Activated B cell treated with CpG ODN at 0.5 μM for 24 hours (primary cell): ENCODE results near the gene SLC25A5. TPM values are rescaled to one million over a fixed set of nuclear protein-coding genes. Genes with fewer than 3 reads are reported as not detected.

Experiments
- ATAC-seq: fragments of 200-7000 bp; cut with Tn5 transposase; one replicate; pipeline ENCODE4 v1.10.0; 2021; ENCODE audit warnings: low read depth, mild to moderate bottlenecking, moderate library complexity
- CTCF ChIA-PET: fragments of 350-600 bp; sonication (Branson Sonifier 250); formaldehyde crosslinking; loops from one replicate; lab custom pipeline; 2021; ENCODE audit warnings: antibody characterized with exemption; lab: Charles Lee
- POLR2A ChIA-PET: fragments of 350-600 bp; sonication (Branson Sonifier 250); formaldehyde crosslinking; loops from one replicate; lab custom pipeline; 2021; ENCODE audit warnings: antibody characterized with exemption; lab: Charles Lee
- DNase-seq: peaks from one replicate; pipeline ENCODE4 v3.0.0; 2022
- H3K27ac Mint-ChIP-seq: one replicate; pipeline ENCODE4 v1.8.0; 2020; ENCODE audit warnings: mixed read lengths
- H3K27me3 Mint-ChIP-seq: one replicate; pipeline ENCODE4 v1.8.0; 2021; ENCODE audit warnings: mixed read lengths
- H3K36me3 Mint-ChIP-seq: one replicate; pipeline ENCODE4 v1.8.0; 2021; ENCODE audit warnings: low read depth, mixed read lengths
- H3K4me1 Mint-ChIP-seq: one replicate; pipeline ENCODE4 v1.8.0; 2021; ENCODE audit warnings: mixed read lengths
- H3K4me3 Mint-ChIP-seq: one replicate; pipeline ENCODE4 v1.8.0; 2020; ENCODE audit warnings: mild to moderate bottlenecking, mixed read lengths
- H3K9me3 Mint-ChIP-seq: one replicate; pipeline ENCODE4 v1.8.0; 2020; ENCODE audit warnings: mixed read lengths
- intact Hi-C: fragments of 100-400 bp; cut with micrococcal nuclease; formaldehyde crosslinking; loops from one replicate; pipeline ENCODE4 v1.15.1; 2024
- total RNA-seq: library from RNA; stranded (reverse); gene quantifications from 2 replicates; pipeline ENCODE4 v1.2.3, GENCODE V29; 2022
- TF ChIP-seq, protein P1 (sequence below): fragments of 200-600 bp; IDR thresholded peaks from one replicate; pipeline ENCODE4 v1.8.0; 2022; ENCODE audit warnings: antibody characterized with exemption, mild to moderate bottlenecking

Gene SLC25A5
- total RNA-seq, 1 donor from 2014 or later = 300 TPM

DNA sequence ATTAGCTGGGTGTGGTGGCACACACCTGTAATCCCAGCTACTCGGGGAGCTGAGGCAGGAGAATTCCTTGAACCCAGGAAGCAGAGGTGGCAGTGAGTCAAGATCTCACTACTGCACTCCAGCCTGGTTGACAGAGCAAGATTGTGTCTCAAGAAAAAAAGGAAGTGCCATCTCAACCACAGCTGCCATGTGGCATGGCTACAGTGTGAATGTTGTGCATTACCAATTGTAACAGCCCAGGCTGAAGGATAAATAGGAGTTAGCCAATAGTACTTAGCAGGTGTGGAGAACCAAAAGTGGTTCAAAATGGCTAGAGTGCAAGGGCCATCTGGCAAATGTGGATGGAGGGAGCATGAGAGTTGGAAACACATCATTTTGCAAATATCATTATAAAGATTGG is 28.9 kb downstream of the SLC25A5 start:
- POLR2A ChIA-PET = interaction anchor here (0.5 kb wide), 1 partner anchor 13 kb away, joined by 3 read pairs; no protein-coding TSS in a partner anchor
- Mint-ChIP-seq H3K4me3 (no peak overlapping the region), H3K27ac (no peak overlapping the region), H3K36me3 (no peaks in the 10 kb centered on the region), H3K27me3 (no peaks in the 10 kb centered on the region), H3K4me1 (peaks cover 24% of the 10 kb centered on the region), H3K9me3 (no peaks in the 10 kb centered on the region)
- DNase-seq (no peak), ATAC-seq (peak; percentile 41)
- intact Hi-C loops = no loop called here
- CTCF ChIA-PET = interaction anchor here (1.2 kb wide), 1 partner anchor 14 kb away, joined by 6 read pairs; no protein-coding TSS in a partner anchor
- TF ChIP-seq, protein P1, sequence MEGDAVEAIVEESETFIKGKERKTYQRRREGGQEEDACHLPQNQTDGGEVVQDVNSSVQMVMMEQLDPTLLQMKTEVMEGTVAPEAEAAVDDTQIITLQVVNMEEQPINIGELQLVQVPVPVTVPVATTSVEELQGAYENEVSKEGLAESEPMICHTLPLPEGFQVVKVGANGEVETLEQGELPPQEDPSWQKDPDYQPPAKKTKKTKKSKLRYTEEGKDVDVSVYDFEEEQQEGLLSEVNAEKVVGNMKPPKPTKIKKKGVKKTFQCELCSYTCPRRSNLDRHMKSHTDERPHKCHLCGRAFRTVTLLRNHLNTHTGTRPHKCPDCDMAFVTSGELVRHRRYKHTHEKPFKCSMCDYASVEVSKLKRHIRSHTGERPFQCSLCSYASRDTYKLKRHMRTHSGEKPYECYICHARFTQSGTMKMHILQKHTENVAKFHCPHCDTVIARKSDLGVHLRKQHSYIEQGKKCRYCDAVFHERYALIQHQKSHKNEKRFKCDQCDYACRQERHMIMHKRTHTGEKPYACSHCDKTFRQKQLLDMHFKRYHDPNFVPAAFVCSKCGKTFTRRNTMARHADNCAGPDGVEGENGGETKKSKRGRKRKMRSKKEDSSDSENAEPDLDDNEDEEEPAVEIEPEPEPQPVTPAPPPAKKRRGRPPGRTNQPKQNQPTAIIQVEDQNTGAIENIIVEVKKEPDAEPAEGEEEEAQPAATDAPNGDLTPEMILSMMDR = no peak

DNA sequence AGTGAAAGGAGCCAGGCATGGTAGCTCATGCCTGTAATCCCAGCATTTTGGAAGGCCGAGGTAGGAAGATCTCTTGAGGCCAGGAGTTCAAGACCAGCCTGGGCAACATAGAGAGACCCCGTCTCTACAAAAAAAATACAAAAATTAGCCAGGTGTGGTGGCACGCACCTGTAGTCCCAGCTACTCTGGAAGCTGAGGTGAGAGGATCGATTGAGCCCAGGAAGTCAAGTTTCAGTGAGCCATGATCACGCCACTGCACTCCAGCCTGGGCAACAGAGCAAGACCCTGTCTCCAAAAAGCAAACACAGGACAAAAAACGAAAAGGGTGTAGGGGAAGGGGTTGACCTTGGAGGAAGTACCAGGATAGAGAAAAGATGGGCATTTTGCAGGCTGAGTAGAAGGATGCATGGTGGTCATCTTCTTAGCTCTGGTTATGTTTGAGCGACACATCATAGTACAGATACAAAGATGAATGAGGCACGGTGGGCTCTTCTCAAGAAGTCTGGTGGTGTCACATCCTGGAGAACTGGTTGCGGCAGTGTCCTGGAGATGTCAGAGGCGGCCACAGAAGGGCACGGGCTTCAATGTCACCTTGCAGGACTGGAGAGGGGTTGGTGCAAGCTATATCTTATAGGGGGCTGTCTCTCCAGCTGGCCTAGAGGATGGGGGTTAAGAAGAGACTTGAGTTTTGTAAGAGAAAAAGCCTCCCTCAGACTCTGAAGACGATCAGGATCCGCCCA is 32.0 kb downstream of the SLC25A5 start:
- intact Hi-C loops = loop anchor here (5.0 kb wide), 1 partner anchor 33 kb away; the partner anchor contains the start of gene SLC25A5
- H3K27ac Mint-ChIP-seq = no peak overlapping the region
- ChIA-PET POLR2A (interaction anchor here (0.9 to 1.2 kb wide), 2 partner anchors 12 to 193 kb away, joined by 3 to 4 read pairs; partner anchors contain the start of gene SEPTIN6), CTCF (interaction anchor here (0.9 kb wide), 1 partner anchor 16 kb away, joined by 3 read pairs; no protein-coding TSS in a partner anchor)
- H3K4me1 Mint-ChIP-seq = peaks cover 29% of the 10 kb centered on the region
- no peaks in the 10 kb centered on the region for H3K27me3 Mint-ChIP-seq
- H3K9me3 Mint-ChIP-seq = no peaks in the 10 kb centered on the region
- DNase-seq (no peak), ATAC-seq (no peak)
- no peak overlapping the region for H3K4me3 Mint-ChIP-seq
- no peaks in the 10 kb centered on the region for H3K36me3 Mint-ChIP-seq
- TF ChIP-seq, protein P1 = no peak

DNA sequence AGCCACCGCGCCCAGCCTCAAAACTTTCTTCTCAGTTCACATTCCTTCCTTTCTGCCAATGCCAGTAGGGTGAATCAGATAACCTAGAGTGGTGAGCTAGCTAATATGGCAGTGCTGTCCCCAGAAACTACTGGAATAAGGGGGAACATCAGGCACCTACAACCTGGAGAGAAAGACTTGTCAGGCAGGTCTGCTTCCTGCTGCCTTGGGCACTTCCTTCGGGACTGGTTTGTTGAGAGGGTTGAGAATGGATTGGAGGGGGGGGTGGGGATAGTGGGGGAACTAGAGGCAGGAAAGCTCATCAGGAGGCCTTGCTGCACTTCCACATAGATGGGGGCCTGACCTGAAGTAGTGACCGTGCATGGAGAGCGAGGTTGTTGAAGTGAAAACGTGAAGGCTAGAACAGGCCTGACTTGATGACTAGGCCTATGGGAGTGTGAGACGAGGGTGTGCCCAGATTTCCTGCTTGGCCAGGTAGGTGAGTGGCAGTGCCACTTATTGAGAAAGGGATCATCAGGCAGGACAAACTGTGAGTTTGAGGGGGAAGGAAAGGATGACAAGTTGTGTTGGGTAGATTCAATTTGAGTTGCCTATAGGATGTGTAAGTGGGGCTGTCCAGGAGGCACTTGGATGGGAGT is 33.4 kb downstream of the SLC25A5 start:
- ChIA-PET POLR2A (interaction anchor here (0.7 kb wide), 1 partner anchor 352 kb away, joined by 4 read pairs; no protein-coding TSS in a partner anchor), CTCF (no interaction called here)
- Mint-ChIP-seq H3K27ac (no peak overlapping the region), H3K36me3 (no peaks in the 10 kb centered on the region), H3K9me3 (no peaks in the 10 kb centered on the region), H3K4me3 (no peak overlapping the region), H3K4me1 (peaks cover 21% of the 10 kb centered on the region), H3K27me3 (no peaks in the 10 kb centered on the region)
- TF ChIP-seq, protein P1 = no peak
- DNase-seq = no peak
- intact Hi-C loops = loop anchor here (5.0 kb wide), 1 partner anchor 34 kb away; the partner anchor contains the start of gene SLC25A5
- ATAC-seq = no peak

DNA sequence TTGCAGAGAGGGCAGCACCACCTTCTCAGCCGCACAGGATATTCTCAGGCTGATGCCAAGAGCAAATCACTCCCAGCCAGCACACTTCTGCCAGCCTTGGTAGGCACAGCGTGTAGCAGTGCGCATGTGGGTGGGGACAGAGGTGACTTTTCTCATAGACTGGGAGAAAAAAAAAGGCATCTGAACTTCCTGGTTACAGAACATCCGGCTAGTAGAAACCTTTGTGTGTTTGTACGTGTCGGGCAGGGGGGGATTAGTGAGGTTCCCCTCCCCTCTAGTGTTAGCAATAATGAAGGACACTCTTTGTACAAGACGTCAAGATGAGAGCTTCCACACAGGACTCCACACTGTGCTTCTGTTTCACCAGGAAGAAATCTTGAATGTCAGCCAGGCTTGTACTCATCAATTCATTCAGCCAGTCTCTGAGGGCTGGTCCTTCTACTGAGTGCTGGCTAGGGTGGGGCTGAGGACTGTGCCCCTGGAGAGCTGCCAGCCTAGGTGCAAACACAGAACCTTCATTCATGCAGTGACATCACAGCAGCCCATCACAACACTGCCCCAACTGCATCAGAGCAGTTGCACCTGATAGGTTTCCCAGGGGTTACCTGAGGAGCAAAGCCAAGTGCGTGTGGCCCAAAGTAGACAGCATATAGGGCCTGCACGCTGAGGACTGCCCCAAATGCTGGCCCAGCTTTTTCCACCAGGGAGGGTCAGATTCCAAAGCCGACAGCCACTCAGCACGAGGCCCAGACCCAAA is 34.7 kb downstream of the SLC25A5 start:
- no peaks in the 10 kb centered on the region for H3K9me3 Mint-ChIP-seq
- ATAC-seq (no peak), DNase-seq (no peak)
- TF ChIP-seq, protein P1 = no peak
- H3K4me1 Mint-ChIP-seq = peaks cover 13% of the 10 kb centered on the region
- no peak overlapping the region for H3K4me3 Mint-ChIP-seq
- ChIA-PET CTCF (interaction anchor here (0.6 kb wide), 1 partner anchor 13 kb away, joined by 3 read pairs; no protein-coding TSS in a partner anchor), POLR2A (interaction anchor here (0.7 kb wide), 1 partner anchor 350 kb away, joined by 4 read pairs; no protein-coding TSS in a partner anchor)
- H3K27me3 Mint-ChIP-seq = no peaks in the 10 kb centered on the region
- no peaks in the 10 kb centered on the region for H3K36me3 Mint-ChIP-seq
- intact Hi-C loops = loop anchor here (5.0 kb wide), 1 partner anchor 36 kb away; the partner anchor contains the start of gene SLC25A5
- H3K27ac Mint-ChIP-seq = no peak overlapping the region
